GM12865 (cell line): ENCODE data around the gene SPTBN4.
"Not testable (repeated sequence)": the region's sequence is repeated elsewhere in the genome, so short reads cannot be mapped to it uniquely, and the experiment has no call there.

Experiments used
- DNase-seq: peaks from one replicate; pipeline ENCODE4 v3.0.0; 2010; ENCODE audit warnings: low read depth
- H3K4me3 ChIP-seq: 2 replicates; pipeline ENCODE4 v1.5.1; 2011; ENCODE audit warnings: mild to moderate bottlenecking, low read depth, low read length, control low read depth
- CTCF ChIP-seq: IDR thresholded peaks from 2 replicates; pipeline ENCODE4 v1.5.1; 2011; ENCODE audit warnings: low read length, control low read depth, low read depth, inconsistent platforms; ENCODE audit not compliant: insufficient read depth; ENCODE audit errors: missing control alignments

The SPTBN4 gene

GRCh38 chr19:40449506-40449905 lies 17.3 kb upstream of the SPTBN4 start:
- no peak overlapping the region for H3K4me3 ChIP-seq
- no peak for TF ChIP-seq CTCF
- DNase-seq: no peak

GRCh38 chr19:40450664-40451063 lies 16.1 kb upstream of the SPTBN4 start:
- no peak for DNase-seq
- H3K4me3 ChIP-seq: no peak overlapping the region
- no peak for TF ChIP-seq CTCF

- H3K4me3 ChIP-seq: no peak overlapping the region
- no peak for DNase-seq
- no peak for TF ChIP-seq CTCF
Measured at GRCh38 chr19:40452016-40452415, 14.8 kb upstream of the SPTBN4 start.

DNA sequence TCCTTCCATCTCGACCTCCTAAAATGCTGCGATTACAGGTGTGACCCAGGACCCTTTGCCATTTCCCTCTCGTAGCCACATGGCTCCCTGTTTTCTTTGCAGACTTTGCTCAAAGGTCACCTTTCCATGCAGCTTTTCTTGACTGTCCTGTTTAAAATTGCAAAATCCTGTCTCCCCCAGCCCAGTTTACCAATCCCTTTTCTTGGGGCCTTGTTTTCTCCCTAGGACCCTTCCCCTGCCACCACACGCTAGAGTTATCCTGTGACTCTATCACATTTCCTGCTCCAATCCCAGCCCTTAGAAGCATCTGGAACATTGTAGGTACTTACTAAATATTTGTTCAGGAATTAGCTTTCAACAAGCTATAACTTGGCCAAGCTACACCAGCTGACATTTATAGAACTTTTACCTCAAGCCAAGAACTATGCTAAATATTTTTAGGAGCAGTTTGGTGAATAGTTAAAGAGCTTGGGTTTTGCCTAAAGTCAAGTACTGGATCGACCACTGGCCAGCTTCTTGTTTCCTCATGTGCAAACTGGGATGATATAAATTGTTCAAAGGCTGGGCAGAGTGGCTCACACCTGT lies 13.6 kb upstream of the SPTBN4 start:
- TF ChIP-seq CTCF: no peak
- H3K4me3 ChIP-seq: no peak overlapping the region
- DNase-seq: no peak

- DNase-seq, H3K4me3 ChIP-seq: not testable (repeated sequence)
Measured at GRCh38 chr19:40453943-40454342, 12.9 kb upstream of the SPTBN4 start.

DNA sequence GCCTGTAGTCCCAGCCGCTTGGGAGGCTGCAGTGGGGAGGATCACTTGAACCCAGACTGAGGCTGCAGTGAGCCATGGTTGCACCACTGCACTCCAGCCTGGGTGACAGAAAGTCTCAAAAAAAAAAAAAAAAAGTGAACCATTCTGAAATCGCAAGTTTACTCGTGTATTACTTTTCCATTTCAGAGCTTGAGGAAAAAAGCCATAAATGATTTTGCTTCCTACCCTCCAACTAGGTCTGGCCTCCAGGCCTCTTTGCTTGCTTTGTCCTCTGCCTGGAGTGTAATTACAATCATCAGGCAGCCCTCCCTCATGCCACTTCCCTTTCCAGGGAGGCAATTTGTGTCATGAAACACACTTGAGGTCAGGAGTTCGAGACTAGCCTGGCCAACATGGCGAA lies 9.8 kb upstream of the SPTBN4 start:
- no peak overlapping the region for H3K4me3 ChIP-seq
- no peak for TF ChIP-seq CTCF
- DNase-seq: no peak

GRCh38 chr19:40457953-40458596 lies 8.7 kb upstream of the SPTBN4 start:
- TF ChIP-seq CTCF: no peak
- DNase-seq: no peak

More at GRCh38 chr19:40457953-40458596, 8.7 kb upstream of the SPTBN4 start:
- no peak overlapping the region for H3K4me3 ChIP-seq
